GM18519 (cell line): Measurements from ENCODE around the gene RGS7.
"Not testable (repeated sequence)": the region's sequence is repeated elsewhere in the genome, so short reads cannot be mapped to it uniquely, and the experiment has no call there.

Source experiments
- ATAC-seq: cut with Tn5 transposase; IDR thresholded peaks from one replicate; pipeline ENCODE4 v1.9.1; 2021; ENCODE audit warnings: mild to moderate bottlenecking, moderate library complexity; ENCODE audit not compliant: unreplicated experiment, low FRiP score

The RGS7 gene

DNA sequence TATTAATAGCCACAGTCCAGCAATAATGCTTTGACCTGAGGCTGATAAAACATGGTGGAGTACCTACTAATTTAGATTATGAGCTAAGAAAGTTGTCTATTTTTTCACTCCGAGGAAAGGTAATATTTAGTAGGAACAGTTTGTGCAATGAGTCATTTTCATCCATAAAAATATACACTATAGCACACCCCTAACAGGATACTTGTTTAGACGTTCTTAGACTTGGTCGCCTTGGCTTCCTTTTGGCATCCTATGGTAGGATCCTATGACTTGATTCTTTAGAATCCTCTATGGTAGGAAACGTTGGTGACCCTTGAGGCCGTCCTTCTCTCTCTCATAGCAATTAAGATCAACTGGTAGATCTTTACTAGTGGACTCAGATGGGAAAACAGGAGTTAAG lies 81.8 kb downstream of the RGS7 start:
- no peak for ATAC-seq

- no peak for ATAC-seq
Observed at GRCh38 chr1:241274693-241275092, 82.3 kb downstream of the RGS7 start.

GRCh38 chr1:241272828-241273227 lies 84.2 kb downstream of the RGS7 start:
- no peak for ATAC-seq

DNA sequence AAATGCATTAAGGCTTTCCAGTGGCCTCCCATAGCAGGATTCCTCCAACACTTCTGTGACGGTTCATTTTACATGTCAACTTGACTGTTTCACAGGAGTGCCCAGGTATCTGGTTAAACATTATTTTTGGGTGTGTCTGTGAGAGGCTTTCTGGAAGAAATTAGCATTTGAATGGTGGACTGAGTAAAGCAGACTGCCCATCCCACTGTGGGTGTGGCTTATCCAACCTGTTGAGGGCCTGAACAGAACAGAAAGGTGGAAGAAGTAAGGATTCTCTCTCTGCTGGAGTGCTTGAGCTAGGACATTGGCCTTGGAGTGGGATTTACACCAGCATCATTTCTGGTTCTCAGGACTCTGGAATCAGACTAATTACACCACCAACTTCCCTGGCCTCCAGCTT lies 85.6 kb downstream of the RGS7 start:
- no peak for ATAC-seq

- no peak for ATAC-seq
Observed at GRCh38 chr1:241270016-241270415, 87.0 kb downstream of the RGS7 start.

- ATAC-seq = no peak
Observed at GRCh38 chr1:241269116-241269515, 87.9 kb downstream of the RGS7 start.

DNA sequence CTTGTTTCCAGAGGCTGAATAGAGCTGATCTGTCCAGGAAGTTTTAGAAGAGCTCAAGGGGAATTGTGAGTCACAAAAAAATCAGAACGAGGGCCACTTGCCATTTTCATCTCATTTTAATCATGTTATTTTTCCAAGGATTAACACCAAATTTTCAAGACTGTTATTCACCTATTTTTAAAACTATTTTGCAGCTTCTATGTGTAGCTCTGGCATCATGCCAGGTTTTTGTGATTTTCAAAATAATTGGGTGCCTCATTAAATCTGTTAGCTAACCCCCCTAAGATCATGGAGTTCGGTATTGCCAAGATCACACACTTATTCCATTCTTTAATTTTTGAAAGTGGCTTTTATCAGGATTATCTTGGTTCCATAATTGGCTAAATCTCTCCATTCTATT lies 90.9 kb downstream of the RGS7 start:
- no peak for ATAC-seq

- ATAC-seq = no peak
Observed at GRCh38 chr1:241265428-241265827, 91.6 kb downstream of the RGS7 start.

DNA sequence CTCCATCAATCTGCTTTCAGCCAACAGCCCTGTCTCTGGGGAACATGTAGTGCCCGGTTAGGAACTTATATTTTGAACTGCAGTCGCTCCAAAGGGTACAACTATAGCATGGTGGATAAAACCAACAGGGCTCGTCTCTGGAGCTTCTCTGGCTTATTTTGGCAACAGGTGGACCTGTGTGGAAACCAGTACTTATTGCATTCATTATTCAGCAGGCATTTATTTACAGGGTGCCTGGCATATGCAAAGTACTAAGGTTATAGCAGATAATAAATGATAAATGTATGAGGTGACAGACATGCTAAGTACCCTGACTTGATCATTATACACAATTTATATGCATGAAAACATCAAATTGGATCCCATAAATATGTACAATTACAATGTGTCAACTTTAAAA lies 93.7 kb downstream of the RGS7 start:
- ATAC-seq = no peak

DNA sequence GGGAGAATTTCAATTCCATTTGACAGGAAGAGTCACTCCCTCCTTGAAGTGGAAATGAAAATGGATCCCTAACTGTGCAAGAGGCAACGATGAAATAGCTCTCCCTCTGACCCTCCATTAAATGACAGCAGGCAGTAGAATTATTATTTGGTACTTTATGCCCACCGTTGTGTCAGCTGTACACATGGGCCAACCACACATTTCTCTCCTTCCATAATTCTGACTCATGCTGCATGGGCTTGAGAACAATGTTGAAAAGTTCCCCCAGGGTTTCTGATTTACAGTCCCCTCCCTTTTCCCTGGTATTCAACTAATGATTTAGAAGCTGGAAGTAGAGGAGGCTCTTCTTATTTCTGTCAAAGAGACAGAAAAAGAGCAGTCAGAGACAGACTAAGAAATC lies 103.5 kb downstream of the RGS7 start:
- no peak for ATAC-seq

- no peak for ATAC-seq
Observed at GRCh38 chr1:241250465-241250864, 106.5 kb downstream of the RGS7 start.

- no peak for ATAC-seq
Observed at GRCh38 chr1:241240069-241240468, 116.9 kb downstream of the RGS7 start.

GRCh38 chr1:241237873-241238272 lies 119.1 kb downstream of the RGS7 start:
- ATAC-seq = no peak

- no peak for ATAC-seq
Observed at GRCh38 chr1:241235256-241235897, 121.6 kb downstream of the RGS7 start.

DNA sequence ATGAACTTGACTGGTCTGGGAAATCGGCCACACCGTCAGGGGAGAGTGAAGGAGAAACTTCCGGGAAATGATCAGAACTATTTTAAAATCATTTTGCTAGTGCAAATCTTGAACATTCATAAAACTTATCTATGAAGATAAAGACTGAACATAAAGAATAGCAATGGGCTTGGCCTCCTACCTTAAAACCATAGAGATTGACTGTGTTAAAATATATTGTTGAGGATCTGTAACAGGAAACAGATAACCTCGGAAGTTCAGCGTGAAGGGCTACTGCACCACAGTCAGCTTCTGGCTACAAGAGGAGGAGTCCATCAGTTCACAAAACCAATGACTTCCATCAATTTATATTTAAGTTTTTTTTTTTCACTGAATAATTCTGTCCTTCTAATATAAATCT lies 127.3 kb downstream of the RGS7 start:
- ATAC-seq = no peak

DNA sequence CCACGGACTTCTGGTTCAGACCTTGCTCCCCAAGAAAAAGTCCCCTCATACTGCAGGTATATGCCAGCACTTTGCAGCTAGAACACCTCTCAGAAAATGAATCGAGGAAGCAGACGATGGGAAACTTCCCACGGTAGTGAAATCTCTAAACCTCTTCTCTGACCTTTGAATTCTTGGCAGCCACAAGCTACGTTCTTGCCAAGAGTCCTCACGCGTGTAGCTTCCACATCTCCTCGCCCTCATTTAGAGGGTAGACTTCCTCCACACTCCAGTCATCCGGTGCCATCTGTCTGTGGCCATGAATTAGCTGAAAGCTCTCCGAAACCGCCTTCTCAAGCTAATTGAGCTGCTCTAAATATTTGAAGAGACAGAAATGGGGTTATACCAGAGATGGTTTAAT lies 127.8 kb downstream of the RGS7 start:
- no peak for ATAC-seq

GRCh38 chr1:241228339-241228738 lies 128.7 kb downstream of the RGS7 start:
- ATAC-seq = no peak

DNA sequence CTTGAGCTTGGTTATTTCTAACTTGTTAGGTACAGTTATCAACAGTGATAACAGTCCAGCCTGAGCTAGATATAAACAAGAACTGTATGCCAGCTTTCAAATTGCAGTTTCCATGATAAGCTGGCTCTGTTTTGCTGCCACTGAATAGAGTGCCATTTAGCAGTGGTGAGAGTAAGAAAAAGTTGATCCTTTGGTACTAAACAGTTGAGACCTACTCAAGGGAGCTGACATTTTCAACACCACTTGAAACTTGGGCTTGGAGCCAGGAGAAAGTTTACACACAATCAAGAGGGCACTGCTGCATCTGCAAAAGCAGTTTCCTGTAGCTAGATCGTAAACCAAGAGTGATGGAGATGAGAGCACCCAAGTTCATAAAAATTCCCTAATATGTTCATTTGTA lies 131.3 kb downstream of the RGS7 start:
- no peak for ATAC-seq

GRCh38 chr1:241224189-241224588 lies 132.8 kb downstream of the RGS7 start:
- not testable (repeated sequence) for ATAC-seq

GRCh38 chr1:241222813-241223212 lies 134.2 kb downstream of the RGS7 start:
- ATAC-seq = not testable (repeated sequence)

- ATAC-seq = no peak
Observed at GRCh38 chr1:241221319-241221718, 135.7 kb downstream of the RGS7 start.

DNA sequence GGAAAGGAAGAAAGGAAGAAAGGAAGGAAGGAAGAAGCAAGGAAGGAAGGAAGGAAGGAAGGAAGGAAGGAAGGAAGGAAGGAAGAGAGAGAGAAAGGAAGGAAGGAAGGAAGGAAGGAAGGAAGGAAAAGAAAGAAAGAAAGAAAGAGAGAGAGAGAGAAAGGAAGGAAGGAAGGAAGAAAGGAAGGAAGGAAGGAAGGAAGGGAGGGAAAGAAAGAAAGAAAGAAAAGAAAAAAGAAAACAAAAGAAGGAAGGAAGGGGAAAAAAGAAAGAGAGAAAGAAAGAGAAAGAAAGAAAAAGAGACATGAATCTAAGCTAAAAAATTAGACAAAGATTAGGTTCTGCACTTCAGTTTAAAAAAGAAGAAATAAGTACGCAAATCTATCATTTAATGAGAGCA lies 136.1 kb downstream of the RGS7 start:
- not testable (repeated sequence) for ATAC-seq

DNA sequence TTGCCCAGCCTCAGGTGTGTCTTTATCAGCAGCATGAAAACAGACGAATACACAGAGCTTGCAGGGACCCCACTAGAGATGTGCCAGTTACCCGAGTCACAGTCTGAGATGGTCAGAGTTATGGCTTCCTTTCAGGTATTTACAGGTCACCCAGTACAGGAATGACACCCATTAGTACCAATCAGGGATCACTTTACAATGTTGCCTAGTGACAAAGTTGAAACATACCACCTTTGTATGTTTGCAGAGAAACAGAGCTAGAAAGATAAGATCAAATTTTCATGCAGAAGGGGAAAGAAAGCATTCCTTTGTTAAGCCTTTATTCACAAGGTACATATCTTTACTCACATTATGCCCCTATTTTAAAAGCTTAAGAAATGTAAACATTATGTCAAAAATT lies 137.6 kb downstream of the RGS7 start:
- no peak for ATAC-seq
